ENCODE results near the gene TTC21A.
"Not testable (repeated sequence)": the region's sequence is repeated elsewhere in the genome, so short reads cannot be mapped to it uniquely, and the experiment has no call there.

Gene TTC21A, protein sequence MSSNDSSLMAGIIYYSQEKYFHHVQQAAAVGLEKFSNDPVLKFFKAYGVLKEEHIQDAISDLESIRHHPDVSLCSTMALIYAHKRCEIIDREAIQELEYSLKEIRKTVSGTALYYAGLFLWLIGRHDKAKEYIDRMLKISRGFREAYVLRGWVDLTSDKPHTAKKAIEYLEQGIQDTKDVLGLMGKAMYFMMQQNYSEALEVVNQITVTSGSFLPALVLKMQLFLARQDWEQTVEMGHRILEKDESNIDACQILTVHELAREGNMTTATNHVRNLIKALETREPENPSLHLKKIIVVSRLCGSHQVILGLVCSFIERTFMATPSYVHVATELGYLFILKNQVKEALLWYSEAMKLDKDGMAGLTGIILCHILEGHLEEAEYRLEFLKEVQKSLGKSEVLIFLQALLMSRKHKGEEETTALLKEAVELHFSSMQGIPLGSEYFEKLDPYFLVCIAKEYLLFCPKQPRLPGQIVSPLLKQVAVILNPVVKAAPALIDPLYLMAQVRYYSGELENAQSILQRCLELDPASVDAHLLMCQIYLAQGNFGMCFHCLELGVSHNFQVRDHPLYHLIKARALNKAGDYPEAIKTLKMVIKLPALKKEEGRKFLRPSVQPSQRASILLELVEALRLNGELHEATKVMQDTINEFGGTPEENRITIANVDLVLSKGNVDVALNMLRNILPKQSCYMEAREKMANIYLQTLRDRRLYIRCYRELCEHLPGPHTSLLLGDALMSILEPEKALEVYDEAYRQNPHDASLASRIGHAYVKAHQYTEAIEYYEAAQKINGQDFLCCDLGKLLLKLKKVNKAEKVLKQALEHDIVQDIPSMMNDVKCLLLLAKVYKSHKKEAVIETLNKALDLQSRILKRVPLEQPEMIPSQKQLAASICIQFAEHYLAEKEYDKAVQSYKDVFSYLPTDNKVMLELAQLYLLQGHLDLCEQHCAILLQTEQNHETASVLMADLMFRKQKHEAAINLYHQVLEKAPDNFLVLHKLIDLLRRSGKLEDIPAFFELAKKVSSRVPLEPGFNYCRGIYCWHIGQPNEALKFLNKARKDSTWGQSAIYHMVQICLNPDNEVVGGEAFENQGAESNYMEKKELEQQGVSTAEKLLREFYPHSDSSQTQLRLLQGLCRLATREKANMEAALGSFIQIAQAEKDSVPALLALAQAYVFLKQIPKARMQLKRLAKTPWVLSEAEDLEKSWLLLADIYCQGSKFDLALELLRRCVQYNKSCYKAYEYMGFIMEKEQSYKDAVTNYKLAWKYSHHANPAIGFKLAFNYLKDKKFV (N-terminal part only)

GRCh38 chr3:39107388-39108199 lies at the start of gene TTC21A, which contains the start of gene GORASP1:
TSS of gene TTC21A (plus strand) at chr3:39107680. CDS start at chr3:39107838, 158 bp downstream.
TSS of gene GORASP1 (minus strand) at chr3:39107627. CDS start at chr3:39107541, 86 bp downstream.
- DNase-seq (ENCODE audit: low spot score), result peak; percentile 85

DNA sequence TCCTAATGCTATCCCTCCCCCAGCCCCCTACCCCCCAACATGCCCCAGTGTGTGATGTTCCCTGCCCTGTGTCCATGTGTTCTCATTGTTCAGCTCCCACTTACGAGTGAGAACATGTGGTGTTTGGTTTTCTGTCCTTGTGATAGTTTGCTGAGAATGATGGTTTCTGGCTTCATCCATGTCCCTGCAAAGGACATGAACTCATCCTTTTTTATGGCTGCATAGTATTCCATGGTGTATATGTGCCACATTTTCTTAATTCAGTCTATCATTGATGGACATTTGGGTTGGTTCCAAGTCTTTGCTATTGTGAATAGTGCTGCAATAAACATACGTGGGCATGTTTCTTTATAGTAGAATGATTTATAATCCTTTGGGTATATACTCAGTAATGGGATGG lies 46.3 kb upstream of the TTC21A start:
- not testable (repeated sequence) for DNase-seq (ENCODE audit: low spot score)

DNA sequence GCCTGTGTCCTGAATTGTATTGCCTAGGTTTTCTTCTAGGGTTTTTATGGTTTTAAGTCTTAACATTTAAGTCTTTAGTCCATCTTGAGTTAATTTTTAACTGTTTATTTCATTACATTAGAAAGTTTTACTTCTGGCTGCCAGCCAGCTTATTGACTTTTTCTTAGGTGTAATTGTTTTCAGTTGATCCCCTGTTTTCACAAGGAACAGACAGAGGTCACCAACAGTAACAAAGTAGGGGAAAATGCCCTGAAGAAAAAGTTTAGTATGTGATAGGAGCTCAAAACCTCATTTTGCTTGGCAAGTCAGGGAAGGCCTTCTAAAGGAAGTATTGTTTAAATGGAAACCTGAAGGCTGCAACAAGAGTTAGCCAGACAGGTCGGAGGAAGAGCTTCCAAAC lies 45.3 kb upstream of the TTC21A start:
- DNase-seq (ENCODE audit: low spot score), result no peak

DNA sequence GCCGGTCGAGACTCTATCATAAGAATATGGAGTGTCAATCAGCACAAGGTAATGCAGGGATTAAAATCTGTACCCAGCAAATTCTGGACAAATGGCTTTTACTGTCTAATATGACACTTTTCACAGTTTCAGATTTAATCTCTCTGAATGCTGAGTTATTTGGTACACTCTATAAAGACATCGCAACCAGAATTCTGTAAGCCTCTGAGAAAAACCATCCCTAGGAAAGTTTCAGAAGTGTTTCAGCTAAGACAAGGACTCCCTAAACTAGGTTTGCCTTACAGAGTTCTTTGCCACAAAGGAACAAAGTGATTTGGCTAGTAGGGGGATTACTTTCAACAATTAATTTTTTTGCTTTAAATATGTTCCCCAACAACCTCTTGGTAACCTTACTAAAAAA lies 44.3 kb upstream of the TTC21A start:
- no peak for DNase-seq (ENCODE audit: low spot score)

GRCh38 chr3:39064646-39065045 lies 42.8 kb upstream of the TTC21A start:
- DNase-seq (ENCODE audit: low spot score), result no peak

GRCh38 chr3:39065197-39065596 lies 42.3 kb upstream of the TTC21A start:
- peak; percentile 83 for DNase-seq (ENCODE audit: low spot score)

GRCh38 chr3:39067286-39067685 lies 40.2 kb upstream of the TTC21A start:
- no peak for DNase-seq (ENCODE audit: low spot score)

DNA sequence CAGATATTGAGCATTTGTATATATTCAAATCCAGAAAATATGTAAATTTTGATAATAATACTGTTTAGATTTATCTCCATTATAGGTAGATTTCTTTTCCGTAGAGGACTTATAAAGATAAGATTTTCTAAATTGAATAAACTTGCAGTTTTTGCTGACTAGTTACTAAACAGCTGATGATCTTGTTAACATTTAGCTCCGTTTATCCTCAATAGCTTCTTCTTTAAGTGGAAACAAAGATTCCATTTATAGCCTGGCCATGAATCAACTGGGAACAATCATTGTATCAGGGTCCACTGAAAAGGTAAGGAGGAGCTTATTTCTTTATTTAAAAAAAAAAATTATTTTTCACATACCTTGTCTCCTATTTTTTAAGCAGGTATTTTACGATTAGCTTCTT lies 38.9 kb upstream of the TTC21A start:
- DNase-seq (ENCODE audit: low spot score), result no peak

DNA sequence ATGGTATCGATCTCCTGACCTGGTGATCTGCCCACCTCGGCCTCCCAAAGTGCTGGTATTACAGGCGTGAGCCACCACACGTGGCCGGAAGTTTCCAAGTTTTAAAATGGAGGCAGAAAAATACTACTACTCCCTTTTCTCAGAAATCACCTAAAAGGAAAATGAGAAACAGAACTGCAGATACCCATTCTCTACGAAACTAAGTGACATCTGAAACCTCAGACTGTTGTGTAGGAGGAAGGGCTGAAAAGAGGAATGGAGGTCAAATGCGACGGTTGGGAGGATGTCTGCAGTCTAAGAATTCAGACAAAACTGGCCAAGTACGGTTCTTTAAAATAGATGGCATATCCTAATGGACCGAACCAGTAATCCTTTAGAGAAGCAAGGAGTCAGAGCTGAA lies 31.6 kb upstream of the TTC21A start:
- no peak for DNase-seq (ENCODE audit: low spot score)

GRCh38 chr3:39079530-39079929 lies 27.9 kb upstream of the TTC21A start:
- DNase-seq (ENCODE audit: low spot score), result peak; percentile 20

DNA sequence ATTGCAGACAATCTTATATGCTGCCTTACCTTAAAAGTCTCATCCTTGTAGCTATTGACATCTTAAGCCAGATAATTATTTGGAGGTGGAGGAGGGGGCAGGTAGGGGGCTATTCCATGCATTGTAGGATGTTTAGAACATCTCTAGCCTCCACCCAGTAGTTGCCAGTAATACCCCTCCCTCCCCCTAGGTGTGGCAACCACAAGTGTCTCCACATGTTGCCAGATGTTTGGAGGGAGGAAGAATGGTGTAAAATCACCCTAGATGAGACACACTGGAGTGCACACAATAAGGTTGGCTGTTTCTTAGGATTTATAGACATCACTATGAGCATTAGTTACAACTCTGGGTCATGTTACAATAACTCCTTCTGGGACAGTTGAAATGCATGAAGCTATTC lies 27.5 kb upstream of the TTC21A start:
- DNase-seq (ENCODE audit: low spot score), result no peak

DNA sequence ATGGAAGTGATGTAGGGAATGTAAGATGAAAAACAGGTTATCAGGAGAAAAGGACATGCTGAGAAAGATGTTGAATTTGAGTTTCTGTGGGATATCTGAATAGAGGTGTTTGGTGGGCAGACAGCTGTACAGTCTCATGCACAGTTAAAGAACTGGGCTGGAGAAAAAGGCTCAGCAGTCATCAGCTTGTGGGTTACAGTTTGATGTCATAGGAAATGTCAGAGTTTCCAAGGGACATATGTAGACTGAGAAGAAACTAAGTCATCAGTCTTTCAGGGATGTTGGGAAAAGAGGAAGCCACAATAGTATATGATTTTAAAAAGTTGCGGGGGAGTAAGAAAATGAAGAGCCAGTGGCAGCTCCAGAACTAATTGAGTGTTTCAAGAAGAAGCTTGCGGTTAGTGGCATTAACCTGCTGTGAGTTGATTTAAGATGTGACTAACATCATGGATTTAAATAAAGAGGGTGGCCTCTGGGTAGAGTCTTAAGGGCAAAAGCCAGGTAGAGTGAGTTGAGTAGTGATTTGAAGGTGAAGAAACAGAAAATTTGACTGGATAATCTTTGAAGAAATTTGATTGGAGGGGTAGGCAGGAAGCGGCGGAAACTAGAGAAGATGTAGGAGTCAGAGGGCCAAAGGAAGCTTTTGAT lies 24.7 kb upstream of the TTC21A start:
- no peak for DNase-seq (ENCODE audit: low spot score)

- DNase-seq (ENCODE audit: low spot score), result peak; percentile 80
These were observed 21.3 kb upstream of the TTC21A start for GRCh38 chr3:39086144-39086543.

- no peak for DNase-seq (ENCODE audit: low spot score)
These were observed 19.0 kb upstream of the TTC21A start for GRCh38 chr3:39088456-39088855.

- DNase-seq (ENCODE audit: low spot score), result no peak
These were observed 18.6 kb upstream of the TTC21A start for GRCh38 chr3:39088889-39089288.

DNA sequence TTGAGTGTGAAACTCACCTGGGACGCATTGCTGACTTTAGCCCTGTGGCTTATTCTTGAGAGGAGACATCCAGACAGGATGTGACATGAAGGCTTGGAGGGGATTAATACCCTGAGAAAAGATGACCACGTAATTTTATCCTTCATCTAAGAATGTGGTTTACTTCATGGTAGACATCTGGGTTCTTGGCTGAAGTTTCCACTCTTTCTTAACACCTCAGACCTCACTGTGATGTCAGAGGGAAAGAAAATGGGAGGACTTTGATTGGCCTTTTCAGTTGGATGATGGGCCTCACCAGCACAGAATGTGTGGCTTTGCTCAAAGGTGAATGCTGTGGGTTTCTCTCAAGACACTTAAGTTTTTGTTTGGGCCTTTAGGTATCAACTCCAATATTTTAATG lies 16.6 kb upstream of the TTC21A start:
- DNase-seq (ENCODE audit: low spot score), result no peak

GRCh38 chr3:39094851-39095677 lies 12.4 kb upstream of the TTC21A start:
- no peak for DNase-seq (ENCODE audit: low spot score)

DNA sequence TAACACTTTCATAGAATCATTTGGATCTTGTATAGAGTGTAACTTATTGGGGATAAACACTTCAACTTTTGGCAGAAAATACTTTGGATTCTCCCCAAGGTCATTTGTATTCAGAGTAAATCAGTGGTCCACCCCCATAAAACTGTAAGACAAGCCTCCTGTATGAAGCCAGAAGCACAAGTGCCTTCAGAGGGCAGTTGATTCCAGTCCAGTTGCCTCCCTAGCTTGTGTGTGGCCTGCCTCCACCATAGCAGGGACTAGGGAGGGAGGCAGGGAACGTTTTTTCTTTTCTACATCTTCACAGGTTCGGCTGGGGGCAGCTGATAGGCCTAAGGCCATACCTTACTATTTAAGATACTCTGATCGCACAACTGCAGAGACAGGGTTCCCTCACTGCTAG lies 11.7 kb upstream of the TTC21A start:
- DNase-seq (ENCODE audit: low spot score), result no peak

GRCh38 chr3:39096775-39097174 lies 10.7 kb upstream of the TTC21A start:
- DNase-seq (ENCODE audit: low spot score), result no peak

Data from NAMALWA (cell line).